PC-9 (cell line): ENCODE data around the gene GLIPR1L2.

Source experiments
- EZH2 ChIP-seq: fragments of 200-600 bp; sonication (generic); IDR thresholded peaks from 2 replicates; pipeline ENCODE4 v1.8.0; 2017; ENCODE audit warnings: antibody characterized with exemption, low read depth
- TF ChIP-seq, protein P1 (sequence below): fragments of 200-600 bp; sonication (generic); conservative IDR thresholded peaks from 2 replicates; pipeline ENCODE4 v1.6.1; 2017; ENCODE audit warnings: mixed run types, antibody characterized with exemption, mild to moderate bottlenecking, moderate library complexity

DNA sequence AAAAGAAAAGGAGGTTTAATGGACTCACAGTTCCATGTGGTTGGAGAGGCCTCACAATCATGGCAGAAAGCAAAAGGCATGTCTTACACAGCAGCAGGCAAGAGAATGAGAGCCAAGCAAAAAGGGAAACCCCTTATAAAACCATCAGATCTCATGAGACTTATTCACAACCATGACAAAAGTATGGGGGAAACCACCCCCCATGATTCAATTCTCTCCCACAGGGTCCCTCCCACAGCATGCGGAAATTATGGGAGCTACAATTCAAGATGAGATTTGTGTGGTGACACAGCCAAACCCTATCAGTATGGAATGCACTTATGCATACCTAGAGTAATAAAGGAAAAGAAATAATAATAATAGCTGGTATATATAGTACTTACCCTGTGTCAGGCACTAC is 85.2 kb downstream of the GLIPR1L2 start:
- TF ChIP-seq, protein P1, sequence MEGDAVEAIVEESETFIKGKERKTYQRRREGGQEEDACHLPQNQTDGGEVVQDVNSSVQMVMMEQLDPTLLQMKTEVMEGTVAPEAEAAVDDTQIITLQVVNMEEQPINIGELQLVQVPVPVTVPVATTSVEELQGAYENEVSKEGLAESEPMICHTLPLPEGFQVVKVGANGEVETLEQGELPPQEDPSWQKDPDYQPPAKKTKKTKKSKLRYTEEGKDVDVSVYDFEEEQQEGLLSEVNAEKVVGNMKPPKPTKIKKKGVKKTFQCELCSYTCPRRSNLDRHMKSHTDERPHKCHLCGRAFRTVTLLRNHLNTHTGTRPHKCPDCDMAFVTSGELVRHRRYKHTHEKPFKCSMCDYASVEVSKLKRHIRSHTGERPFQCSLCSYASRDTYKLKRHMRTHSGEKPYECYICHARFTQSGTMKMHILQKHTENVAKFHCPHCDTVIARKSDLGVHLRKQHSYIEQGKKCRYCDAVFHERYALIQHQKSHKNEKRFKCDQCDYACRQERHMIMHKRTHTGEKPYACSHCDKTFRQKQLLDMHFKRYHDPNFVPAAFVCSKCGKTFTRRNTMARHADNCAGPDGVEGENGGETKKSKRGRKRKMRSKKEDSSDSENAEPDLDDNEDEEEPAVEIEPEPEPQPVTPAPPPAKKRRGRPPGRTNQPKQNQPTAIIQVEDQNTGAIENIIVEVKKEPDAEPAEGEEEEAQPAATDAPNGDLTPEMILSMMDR, result no peak
- no peak for TF ChIP-seq EZH2
